Motor neuron (in vitro differentiated cells): ENCODE measurements around the gene PTGR1. TPM values are rescaled to one million over a fixed set of nuclear protein-coding genes. Genes with fewer than 3 reads are reported as not detected.
"Not testable (repeated sequence)": the region's sequence is repeated elsewhere in the genome, so short reads cannot be mapped to it uniquely, and the experiment has no call there.

Source experiments
- ATAC-seq, 8 experiments: fragments of 200-7000 bp; cut with Tn5 transposase; replicated peaks in 6 of 8; 2 replicates each; pipeline ENCODE4 v1.8.0; 2021; ENCODE audit warnings: mild to moderate bottlenecking in 8 of 8, moderate library complexity in 8 of 8
- H3K27ac ChIP-seq, 2 donors: fragments of 250-450 bp; sonication (Bioruptor Pico); 2 replicates each; pipeline ENCODE4 v1.9.0; 2021; ENCODE audit warnings: antibody characterized with exemption in 2 of 2, mild to moderate bottlenecking in 2 of 2, moderate library complexity in 1 of 2
- H3K4me1 ChIP-seq, 2 donors: fragments of 250-450 bp; sonication (Bioruptor Pico); replicated peaks in 1 of 2; 2 replicates each; pipeline ENCODE4 v1.6.1; 2021; ENCODE audit warnings: antibody characterized with exemption in 2 of 2, mild to moderate bottlenecking in 2 of 2, moderate library complexity in 1 of 2
- H3K4me3 ChIP-seq, 5 donors: fragments of 250-450 bp; sonication (Bioruptor Pico); 2 replicates each; pipeline ENCODE4 v1.9.0; 2021; ENCODE audit warnings: antibody characterized with exemption in 5 of 5, mild to moderate bottlenecking in 5 of 5, moderate library complexity in 4 of 5
- WGBS, 10 experiments: fragments of 450-650 bp; shearing (Covaris generic); methylation state at CpG; one replicate each; pipeline ENCODE4 v1.0.0; 2022; 5-methylcytosine and 5-hydroxymethylcytosine counted together
- in situ Hi-C, 9 experiments: fragments of 400-800 bp; cut with MboI; loops; one replicate each; pipeline ENCODE4 v1.15.0; 2021; ENCODE audit warnings: low sequenced_read_pairs in 9 of 9, low pct_unique_long_range_greater_than_20kb in 2 of 9; ENCODE audit not compliant: unreplicated experiment in 9 of 9
- total RNA-seq, 8 experiments: library from RNA; unstranded; fragments of 300-600 nt; gene quantifications; 2 replicates each; pipeline versions ENCODE4 v1.2.3 to v1.2.4, GENCODE V29; 2022

The PTGR1 gene
- total RNA-seq, 8 experiments from 2014 or later = 16.3 to 82.6 (median 27.2) TPM

DNA sequence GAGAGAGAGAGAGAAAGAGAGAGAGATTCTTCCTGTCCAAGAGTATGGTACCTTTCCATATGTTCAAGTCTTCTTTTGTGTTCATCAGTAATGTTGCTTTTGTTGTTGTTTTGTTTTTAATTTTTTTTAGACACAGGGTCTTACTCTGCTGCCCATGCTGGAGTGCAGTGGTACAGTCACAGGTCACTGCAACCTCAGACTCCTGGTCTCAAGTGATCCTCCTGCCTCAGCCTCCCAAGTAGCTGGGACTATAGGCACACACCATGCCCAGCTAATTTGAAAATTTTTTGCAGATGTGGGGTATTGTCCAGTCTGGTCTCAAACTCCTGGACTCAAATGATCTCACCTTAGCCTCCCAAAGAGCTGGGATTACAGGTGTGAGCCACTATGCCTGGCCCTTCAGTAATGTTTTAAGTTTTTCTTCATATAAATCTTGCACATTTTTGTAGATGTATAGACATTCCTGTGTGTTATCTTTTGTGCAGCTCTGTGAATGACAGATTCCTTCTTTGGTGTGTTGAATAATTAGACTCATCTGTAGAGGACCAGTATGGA, 38.2 kb downstream of the PTGR1 start:
- Histone ChIP-seq H3K27ac (no peak overlapping the region), H3K4me3 (no peak overlapping the region), H3K4me1 (no peaks in the 10 kb centered on the region)
- ATAC-seq = no peak
- in situ Hi-C loops = no loop called here

DNA sequence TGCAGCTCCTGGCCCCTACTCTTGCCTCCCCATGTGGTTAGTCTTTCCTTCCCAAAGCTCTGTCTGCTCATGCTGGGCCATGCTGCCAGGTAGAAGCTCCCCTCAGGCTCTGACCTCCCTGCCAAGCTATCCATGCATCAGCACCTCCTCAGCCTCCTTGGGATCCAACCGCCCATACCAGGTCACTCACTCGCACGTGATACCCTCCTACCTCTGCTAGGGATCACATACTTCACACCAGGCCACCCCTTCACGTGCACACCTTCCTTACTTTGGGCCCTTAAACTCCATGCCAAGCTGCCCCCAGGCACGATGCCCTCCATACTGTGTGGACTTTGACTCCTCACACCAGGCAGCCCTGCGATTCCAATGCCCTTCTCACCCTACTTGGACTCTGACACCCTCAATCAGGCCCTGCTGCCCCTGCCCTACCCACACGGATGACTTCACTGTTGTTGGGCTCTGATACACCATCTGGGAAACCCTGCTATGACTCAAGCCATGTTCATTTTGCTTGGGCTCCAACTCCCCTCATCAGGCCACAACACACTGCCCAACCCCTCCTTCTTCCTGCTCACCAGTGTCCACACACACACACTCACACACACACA, 40.3 kb downstream of the PTGR1 start:
- in situ Hi-C loops = no loop called here
- no peak overlapping the region for H3K27ac ChIP-seq
- WGBS, 10 experiments = 52 to 100% (median 86%) methylated on average over 1 to 6 of the region's 7 CpGs; no CpG with 5 or more reads in 4 of the 10 experiments
- H3K4me1 ChIP-seq = no peaks in the 10 kb centered on the region
- H3K4me3 ChIP-seq = no peak overlapping the region
- ATAC-seq = no peak

DNA sequence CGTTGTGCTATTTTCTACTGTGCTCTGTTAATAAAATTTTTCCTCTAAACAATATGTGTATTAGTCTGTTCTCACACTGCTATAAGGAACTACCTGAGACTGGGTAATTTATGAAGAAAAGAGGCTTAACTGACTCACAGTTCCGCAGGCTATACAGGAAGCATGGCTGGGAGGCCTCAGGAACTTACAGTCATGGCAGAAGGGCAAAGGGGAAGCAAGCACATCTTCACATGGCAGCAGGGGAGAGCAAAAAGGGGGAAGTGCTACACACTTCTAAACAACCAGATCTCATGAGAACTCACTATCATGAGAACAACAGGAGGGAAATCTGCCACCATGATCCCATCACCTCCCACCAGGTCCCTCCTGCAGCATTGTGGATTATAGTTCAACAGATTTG, 44.0 kb downstream of the PTGR1 start:
- in situ Hi-C loops, H3K4me3 ChIP-seq, H3K4me1 ChIP-seq, H3K27ac ChIP-seq, ATAC-seq: not testable (repeated sequence)
- 60 to 100% (median 90%) methylated on average over 1 to 2 of the region's 2 CpGs; no CpG with 5 or more reads in 1 of the 10 experiments for WGBS, 10 experiments

DNA sequence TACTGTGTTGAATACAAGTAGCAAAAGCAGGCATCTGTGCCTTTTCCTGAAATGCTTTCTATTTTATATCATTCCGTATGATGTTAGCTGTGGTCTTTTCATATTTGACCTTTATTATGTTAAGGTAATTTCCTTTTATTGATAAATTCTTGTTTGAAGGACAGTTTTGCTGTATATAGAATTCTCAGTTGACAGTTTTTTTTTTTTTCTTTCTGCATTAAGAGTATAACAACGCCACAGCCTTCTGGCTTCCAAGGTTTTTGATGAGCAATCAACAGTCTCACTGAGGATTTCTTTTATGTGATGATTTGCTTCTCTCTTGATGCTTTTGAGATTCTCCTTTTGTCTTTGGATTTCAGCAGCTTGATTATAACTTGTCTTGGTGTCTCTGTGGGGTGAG, 50.8 kb downstream of the PTGR1 start:
- Histone ChIP-seq H3K4me3 (no peak overlapping the region), H3K27ac (no peak overlapping the region), H3K4me1 (no peaks in the 10 kb centered on the region)
- 79 to 100% (median 100%) methylated on average over 1 to 2 of the region's 2 CpGs; no CpG with 5 or more reads in 1 of the 10 experiments for WGBS, 10 experiments
- ATAC-seq = no peak
- in situ Hi-C loops = no loop called here

DNA sequence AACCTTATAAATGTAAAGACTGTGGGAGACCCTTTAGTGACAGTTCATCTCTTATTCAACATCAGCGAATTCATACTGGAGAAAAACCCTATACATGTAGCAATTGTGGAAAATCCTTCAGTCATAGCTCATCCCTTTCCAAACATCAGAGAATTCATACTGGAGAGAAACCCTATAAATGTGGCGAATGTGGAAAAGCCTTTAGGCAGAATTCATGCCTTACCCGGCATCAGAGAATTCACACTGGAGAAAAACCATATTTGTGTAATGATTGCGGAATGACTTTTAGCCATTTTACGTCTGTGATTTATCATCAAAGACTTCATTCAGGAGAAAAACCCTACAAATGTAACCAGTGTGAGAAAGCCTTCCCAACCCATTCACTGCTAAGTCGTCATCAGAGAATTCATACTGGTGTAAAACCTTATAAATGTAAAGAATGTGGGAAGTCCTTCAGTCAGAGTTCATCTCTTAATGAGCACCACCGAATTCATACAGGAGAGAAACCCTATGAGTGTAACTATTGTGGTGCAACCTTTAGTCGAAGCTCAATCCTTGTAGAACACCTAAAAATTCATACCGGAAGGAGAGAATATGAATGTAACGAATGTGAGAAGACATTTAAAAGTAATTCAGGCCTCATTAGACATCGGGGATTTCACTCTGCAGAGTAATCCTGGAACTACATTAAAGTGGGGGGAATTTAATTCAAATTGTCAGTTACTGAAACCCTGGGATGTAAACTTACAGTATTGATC, 56.8 kb downstream of the PTGR1 start:
- 58 to 100% (median 94%) methylated on average over 6 to 11 of the region's 11 CpGs for WGBS, 10 experiments
- ATAC-seq = no peak
- Histone ChIP-seq H3K4me3 (no peak overlapping the region), H3K4me1 (no peaks in the 10 kb centered on the region), H3K27ac (no peak overlapping the region)
- in situ Hi-C loops = no loop called here

DNA sequence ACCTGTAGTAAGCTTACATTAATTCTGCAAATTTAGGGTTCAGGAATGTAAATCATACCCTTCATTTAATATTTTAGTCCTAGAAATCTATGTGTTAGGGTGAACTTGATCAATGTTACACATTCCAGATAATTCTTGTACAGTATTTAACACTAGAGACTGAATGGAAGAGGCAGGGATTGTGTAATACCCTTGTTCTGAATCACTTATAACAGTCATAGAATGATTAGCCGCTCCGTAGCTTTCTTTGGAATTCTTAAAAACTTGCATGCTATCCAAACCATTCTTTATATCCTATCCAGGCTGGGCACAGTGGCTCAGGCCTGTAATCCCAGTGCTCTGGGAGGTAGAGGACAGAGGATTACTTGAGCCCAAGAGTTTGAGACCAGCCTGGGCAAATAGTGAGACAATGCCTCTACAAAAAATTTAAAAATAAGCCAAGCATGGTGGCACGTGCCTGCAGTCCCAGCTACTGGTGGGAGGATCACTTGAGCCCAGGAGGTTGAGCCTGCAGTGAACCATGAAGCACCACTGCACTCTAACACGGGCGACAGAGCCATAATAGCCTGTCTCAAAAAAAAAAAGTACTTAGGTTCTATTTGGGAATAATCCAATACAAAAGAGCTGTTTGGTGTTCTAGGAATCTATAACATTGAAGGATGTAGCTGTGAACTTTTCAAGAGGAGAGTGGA, 66.2 kb downstream of the PTGR1 start:
- no peak overlapping the region for H3K4me3 ChIP-seq
- 40 to 100% (median 94%) methylated on average over 1 to 5 of the region's 5 CpGs for WGBS, 10 experiments
- no peak for ATAC-seq
- H3K27ac ChIP-seq = no peak overlapping the region
- in situ Hi-C loops = no loop called here
- no peaks in the 10 kb centered on the region for H3K4me1 ChIP-seq

DNA sequence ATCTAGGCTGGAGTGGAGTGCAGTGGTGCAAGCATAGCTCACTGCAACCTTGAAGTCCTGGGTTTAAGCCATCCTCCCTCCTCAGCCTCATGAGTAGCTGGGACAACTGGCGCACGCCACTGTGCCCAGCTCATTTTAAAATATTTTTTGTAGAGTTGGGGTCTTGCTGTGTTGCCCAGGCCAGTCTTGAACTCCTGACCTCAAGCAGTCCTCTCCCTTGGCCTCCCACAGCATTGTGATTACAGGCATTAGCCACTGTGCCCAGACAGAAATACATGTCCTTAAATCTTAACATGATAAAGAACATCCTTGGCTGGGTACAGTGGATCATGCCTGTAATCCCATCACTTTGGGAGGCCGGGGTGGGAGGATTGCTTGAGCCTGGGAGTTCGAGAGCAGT, 67.7 kb downstream of the PTGR1 start:
- Histone ChIP-seq H3K4me1 (no peaks in the 10 kb centered on the region), H3K27ac (no peak overlapping the region), H3K4me3 (no peak overlapping the region)
- in situ Hi-C loops = no loop called here
- no peak for ATAC-seq
- WGBS, 10 experiments = 8 to 100% (median 100%) methylated on average over 1 to 4 of the region's 4 CpGs; no CpG with 5 or more reads in 3 of the 10 experiments

DNA sequence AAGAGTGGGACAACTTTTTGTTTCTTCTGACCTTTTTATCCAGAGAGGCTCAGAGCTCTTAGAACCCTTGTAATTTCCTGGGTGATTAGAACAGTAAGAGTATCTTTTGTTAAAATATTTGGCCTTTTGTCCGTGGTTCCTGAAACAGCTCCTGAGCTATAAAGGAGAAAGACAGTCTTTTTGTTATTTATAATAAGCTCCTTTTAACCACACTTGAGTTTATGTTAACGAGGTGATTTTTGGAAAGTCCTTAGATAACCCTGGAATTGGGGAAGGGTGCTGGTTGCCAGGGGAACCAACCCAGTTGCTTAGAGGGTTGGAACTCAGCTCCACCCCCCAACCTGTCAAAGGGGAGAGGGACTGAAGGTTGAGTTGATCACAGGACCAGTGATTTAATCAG, 69.7 kb downstream of the PTGR1 start:
- 0 to 50% (median 10%) methylated on average over 1 to 2 of the region's 2 CpGs; no CpG with 5 or more reads in 1 of the 10 experiments for WGBS, 10 experiments
- Histone ChIP-seq H3K4me3 (no peak overlapping the region), H3K27ac (no peak overlapping the region), H3K4me1 (no peaks in the 10 kb centered on the region)
- in situ Hi-C loops = no loop called here
- no peak for ATAC-seq

DNA sequence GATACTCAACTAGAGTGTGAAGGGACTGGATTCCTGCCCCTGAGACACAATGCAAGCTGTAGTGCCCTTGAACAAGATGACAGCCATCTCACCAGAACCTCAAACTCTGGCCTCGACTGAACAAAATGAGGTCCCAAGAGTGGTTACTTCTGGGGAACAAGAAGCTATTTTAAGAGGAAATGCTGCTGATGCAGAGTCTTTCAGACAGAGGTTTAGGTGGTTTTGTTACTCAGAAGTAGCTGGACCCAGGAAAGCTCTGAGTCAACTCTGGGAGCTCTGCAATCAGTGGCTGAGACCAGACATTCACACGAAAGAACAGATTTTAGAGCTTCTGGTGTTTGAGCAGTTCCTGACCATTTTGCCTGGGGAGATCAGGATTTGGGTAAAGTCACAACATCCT, 72.1 kb downstream of the PTGR1 start:
- in situ Hi-C loops = no loop called here
- no peak overlapping the region for H3K27ac ChIP-seq
- 67 to 100% (median 93%) methylated on average over 1 to 2 of the region's 2 CpGs; no CpG with 5 or more reads in 4 of the 10 experiments for WGBS, 10 experiments
- H3K4me1 ChIP-seq = no peaks in the 10 kb centered on the region
- ATAC-seq = no peak
- no peak overlapping the region for H3K4me3 ChIP-seq

DNA sequence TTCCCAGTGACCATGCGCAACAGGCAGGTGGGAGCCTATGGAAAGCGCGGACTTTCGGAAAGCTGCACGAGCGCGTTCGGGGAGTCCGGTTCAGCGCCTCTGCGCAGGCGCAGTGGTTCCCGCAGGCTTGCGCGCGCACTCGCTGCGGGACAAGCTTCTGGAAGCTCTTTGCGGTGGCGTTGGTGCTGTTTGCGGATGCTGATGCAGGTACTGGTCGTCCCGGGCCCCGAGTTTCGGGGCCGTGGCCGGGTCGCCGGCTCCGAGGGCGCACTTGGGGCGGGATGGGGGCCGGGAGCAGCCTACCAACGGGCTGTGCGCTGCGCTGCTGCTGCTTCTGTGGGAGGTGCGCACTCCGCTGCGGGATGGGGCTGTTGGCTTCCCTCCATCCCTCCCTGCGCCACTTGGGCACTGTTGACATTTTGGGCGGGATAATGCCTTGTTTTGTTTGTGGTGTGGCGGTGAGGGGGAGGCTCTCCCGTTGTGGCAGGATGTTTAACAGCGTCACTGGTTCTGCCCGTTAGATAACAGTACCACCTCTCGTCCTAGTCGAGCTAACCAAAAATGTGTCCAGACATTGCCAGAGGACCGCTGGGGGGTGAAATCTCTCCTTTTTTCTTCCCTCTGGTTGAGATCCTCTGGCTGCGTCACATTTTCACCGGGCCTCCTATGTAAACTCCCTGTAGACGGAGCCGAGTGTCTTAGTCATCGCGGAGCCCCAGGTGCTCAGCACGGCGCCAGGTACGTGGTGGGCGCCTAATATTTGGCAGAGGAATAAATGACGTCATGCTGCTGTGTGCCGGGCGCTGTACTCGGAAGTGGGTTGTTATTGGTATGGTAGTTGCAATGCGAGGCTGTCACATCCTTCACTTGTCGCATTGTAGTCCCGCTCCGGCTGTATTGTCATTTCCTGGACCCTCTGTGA, 74.1 kb downstream of the PTGR1 start, which contains the start of gene ZNF483:
Gene ZNF483 (plus strand): TSS at position 124 of the 922 bp plus-strand sequence. CDS start 2,217 bp downstream, outside the sequence.
- in situ Hi-C loops = no loop called here

DNA sequence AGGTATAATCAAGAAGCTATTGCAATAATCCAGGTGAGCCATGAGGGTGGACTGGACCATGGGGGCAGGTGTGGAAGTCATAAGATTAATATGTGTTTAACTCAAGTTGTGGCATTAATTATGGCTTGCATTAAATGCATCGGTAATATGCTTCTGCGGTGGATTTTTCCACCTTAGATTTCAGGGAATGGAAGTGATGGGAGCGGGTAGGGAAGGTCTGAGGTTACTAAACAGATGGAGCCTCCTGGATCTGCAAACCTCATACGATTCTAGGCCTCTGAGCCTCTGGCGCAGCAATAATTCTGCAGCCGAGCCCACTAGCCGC, 74.8 kb downstream of the PTGR1 start:
- 0 to 64% (median 28%) methylated on average over 1 to 7 of the region's 7 CpGs; no CpG with 5 or more reads in 2 of the 10 experiments for WGBS, 10 experiments
- Histone ChIP-seq H3K4me3 (peak overlapping the region; percentile 67 to 93 (median 81)), H3K4me1 (no peaks in the 10 kb centered on the region), H3K27ac (no peak overlapping the region)
- ATAC-seq = no peak
- in situ Hi-C loops = no loop called here

More for the DNA sequence above, 74.1 kb downstream of the PTGR1 start, which contains the start of gene ZNF483:
- no peaks in the 10 kb centered on the region for H3K4me1 ChIP-seq
- H3K27ac ChIP-seq = peak within 1 kb of the TSS in 1 of 2 donors; percentile 18
- peak; percentile 84 to 94 (median 92) for ATAC-seq
- WGBS, 10 experiments = 0 to 15% (median 1%) methylated on average over 2 to 15 of the region's 66 CpGs; no CpG with 5 or more reads in 3 of the 10 experiments
- H3K4me3 ChIP-seq = peak within 1 kb of the TSS; percentile 67 to 93 (median 81)

DNA sequence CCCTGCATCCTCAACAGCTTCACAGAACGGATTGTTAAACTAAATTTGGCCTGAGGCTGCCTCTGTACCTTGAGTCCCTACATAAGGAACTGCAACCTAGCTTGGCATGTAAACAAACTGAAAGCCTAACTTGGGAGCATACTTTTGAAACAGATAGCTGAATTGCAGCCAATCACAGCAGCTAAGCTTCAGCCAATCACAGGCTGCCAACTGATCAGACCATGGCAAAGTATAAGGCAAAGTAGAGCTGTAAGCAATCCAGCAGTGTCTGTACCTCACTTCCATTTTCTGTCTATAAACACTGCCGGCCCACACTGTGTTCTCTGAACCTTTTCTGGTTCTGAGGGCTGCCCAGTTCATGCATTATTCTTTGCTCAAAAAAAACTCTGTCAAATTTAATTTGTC, 83.4 kb downstream of the PTGR1 start:
- H3K4me1 ChIP-seq = no peaks in the 10 kb centered on the region
- ATAC-seq = peak in 1 of 8 experiments; percentile 63
- in situ Hi-C loops = no loop called here
- no peak overlapping the region for H3K27ac ChIP-seq
- no peak overlapping the region for H3K4me3 ChIP-seq
- 50 to 100% (median 70%) methylated on average over 1 to 2 of the region's 2 CpGs; no CpG with 5 or more reads in 5 of the 10 experiments for WGBS, 10 experiments
